CD14-positive monocyte (primary cell): ENCODE data around the gene FBXW11. TPM values are rescaled to one million over a fixed set of nuclear protein-coding genes. Genes with fewer than 3 reads are reported as not detected.

Source experiments
- DNase-seq, 3 donors: peaks; one replicate each; pipeline ENCODE4 v3.0.0-alpha.2; 2011 to 2022
- H2AFZ ChIP-seq: 2 replicates; pipeline ENCODE4 v1.6.0; 2012; ENCODE audit warnings: mild to moderate bottlenecking, low read depth, low read length, inconsistent platforms; ENCODE audit not compliant: insufficient read depth, poor library complexity, severe bottlenecking
- H3K27ac ChIP-seq, 2 donors: 1 replicate in 1 of 2; 2 replicates in 1 of 2; pipeline ENCODE4 v1.5.1; 2012 to 2013; ENCODE audit warnings: low read length in 2 of 2, control low read depth in 1 of 2, inconsistent platforms in 1 of 2, low read depth in 1 of 2, mild to moderate bottlenecking in 1 of 2
- H3K27me3 ChIP-seq, 2 donors: one replicate each; pipeline versions ENCODE4 v1.6.0 to v1.6.1; 2011 to 2013; ENCODE audit warnings: low read length in 2 of 2; ENCODE audit not compliant: control insufficient read depth in 2 of 2, insufficient read depth in 2 of 2
- H3K36me3 ChIP-seq, 2 donors: replicated peaks in 1 of 2; 1 replicate in 1 of 2; 2 replicates in 1 of 2; pipeline versions ENCODE4 v1.5.1 to v1.6.1; 2012 to 2013; ENCODE audit warnings: low read length in 2 of 2, control low read depth in 1 of 2, inconsistent platforms in 1 of 2, mild to moderate bottlenecking in 1 of 2; ENCODE audit not compliant: insufficient read depth in 2 of 2, control insufficient read depth in 1 of 2
- H3K4me1 ChIP-seq, 2 donors: 1 replicate in 1 of 2; 2 replicates in 1 of 2; pipeline versions ENCODE4 v1.5.1 to v1.6.1; 2012 to 2013; ENCODE audit warnings: low read length in 2 of 2, control low read depth in 1 of 2, inconsistent platforms in 1 of 2, mild to moderate bottlenecking in 1 of 2, moderate library complexity in 1 of 2; ENCODE audit not compliant: insufficient read depth in 2 of 2, control insufficient read depth in 1 of 2
- H3K4me2 ChIP-seq: replicated peaks from 2 replicates; pipeline ENCODE3; 2012; ENCODE audit warnings: low read length, moderate library complexity, mild to moderate bottlenecking; ENCODE audit not compliant: poor library complexity, severe bottlenecking; ENCODE audit errors: extremely low read depth
- H3K4me3 ChIP-seq, 3 experiments: fragments of 200-600 bp in 1 of 3; sonication (generic) in 1 of 3; replicated peaks in 1 of 3; 1 replicate in 2 of 3; 2 replicates in 1 of 3; pipeline ENCODE4 v1.5.1; 2011 to 2013; ENCODE audit warnings: low read length in 3 of 3, mild to moderate bottlenecking in 3 of 3, control low read depth in 2 of 3, low read depth in 2 of 3, inconsistent platforms in 1 of 3, moderate library complexity in 1 of 3
- H3K79me2 ChIP-seq: 2 replicates; pipeline ENCODE4 v1.6.0; 2012; ENCODE audit warnings: mild to moderate bottlenecking, control low read depth, inconsistent platforms, low read length, moderate library complexity; ENCODE audit not compliant: insufficient read depth
- H3K9ac ChIP-seq: 2 replicates; pipeline ENCODE4 v1.6.0; 2017; ENCODE audit warnings: low read length, mild to moderate bottlenecking; ENCODE audit not compliant: insufficient read depth, poor library complexity, severe bottlenecking
- H3K9me3 ChIP-seq, 2 donors: replicated peaks in 1 of 2; 1 replicate in 1 of 2; 2 replicates in 1 of 2; pipeline versions ENCODE4 v1.5.1 to v1.6.1; 2012 to 2013; ENCODE audit warnings: low read length in 2 of 2, control low read depth in 1 of 2; ENCODE audit not compliant: control insufficient read depth in 1 of 2, insufficient read depth in 1 of 2
- H4K20me1 ChIP-seq: 2 replicates; pipeline ENCODE4 v1.6.0; 2012; ENCODE audit warnings: mild to moderate bottlenecking, low read length, control low read depth, moderate library complexity; ENCODE audit not compliant: insufficient read depth
- H3K27ac Mint-ChIP-seq, 7 donors: one replicate each; pipeline ENCODE4 v1.8.0; 2020; ENCODE audit warnings: mild to moderate bottlenecking in 7 of 7, mixed read lengths in 7 of 7, moderate library complexity in 6 of 7, inconsistent platforms in 2 of 7
- H3K27me3 Mint-ChIP-seq, 3 donors: one replicate each; pipeline ENCODE4 v1.8.0; 2021 to 2022; ENCODE audit warnings: low read depth in 3 of 3, mild to moderate bottlenecking in 3 of 3, mixed read lengths in 3 of 3, moderate library complexity in 3 of 3, inconsistent platforms in 1 of 3
- H3K36me3 Mint-ChIP-seq, 2 donors: one replicate each; pipeline ENCODE4 v1.8.0; 2020; ENCODE audit warnings: mixed read lengths in 2 of 2, inconsistent platforms in 1 of 2, mild to moderate bottlenecking in 1 of 2
- H3K4me1 Mint-ChIP-seq: one replicate; pipeline ENCODE4 v1.8.0; 2020; ENCODE audit warnings: mild to moderate bottlenecking, mixed read lengths
- H3K4me3 Mint-ChIP-seq, 2 donors: one replicate each; pipeline ENCODE4 v1.8.0; 2020; ENCODE audit warnings: mild to moderate bottlenecking in 2 of 2, mixed read lengths in 2 of 2, moderate library complexity in 1 of 2
- H3K9me3 Mint-ChIP-seq, 7 donors: one replicate each; pipeline ENCODE4 v1.8.0; 2020 to 2022; ENCODE audit warnings: mixed read lengths in 7 of 7, mild to moderate bottlenecking in 6 of 7, moderate library complexity in 6 of 7, inconsistent platforms in 2 of 7
- WGBS: methylation state at CpG from one replicate; pipeline ENCODE4 v1.1.5; 2013; ENCODE audit warnings: missing lambda C conversion rate; ENCODE audit not compliant: insufficient coverage; 5-methylcytosine and 5-hydroxymethylcytosine counted together
- intact Hi-C, 2 donors: fragments of 100-400 bp; cut with micrococcal nuclease; formaldehyde crosslinking; loops; one replicate each; pipeline versions ENCODE4 v1.15.0 to v1.15.1; 2023
- polyA plus RNA-seq, 3 donors: library from polyadenylated mRNA; depleted of rRNA in 1 of 3; unstranded in 2 of 3; stranded (reverse) in 1 of 3; fragments of 300-500 nt in 2 of 3; fragments of >200 nt in 1 of 3; fragmentation: Illumina TruSeq in 2 of 3; gene quantifications; 1 replicate in 2 of 3; 2 replicates in 1 of 3; pipeline ENCODE4 v1.2.3, GENCODE V29; 2012 to 2021
- TF ChIP-seq, protein P1 (sequence below): fragments of 200-600 bp; IDR thresholded peaks from one replicate; pipeline ENCODE4 v1.8.0; 2022; ENCODE audit warnings: antibody characterized with exemption, mild to moderate bottlenecking

FBXW11 gene
- polyA plus RNA-seq, 3 donors: 15.0 to 24.5 (median 18.2) TPM

DNA sequence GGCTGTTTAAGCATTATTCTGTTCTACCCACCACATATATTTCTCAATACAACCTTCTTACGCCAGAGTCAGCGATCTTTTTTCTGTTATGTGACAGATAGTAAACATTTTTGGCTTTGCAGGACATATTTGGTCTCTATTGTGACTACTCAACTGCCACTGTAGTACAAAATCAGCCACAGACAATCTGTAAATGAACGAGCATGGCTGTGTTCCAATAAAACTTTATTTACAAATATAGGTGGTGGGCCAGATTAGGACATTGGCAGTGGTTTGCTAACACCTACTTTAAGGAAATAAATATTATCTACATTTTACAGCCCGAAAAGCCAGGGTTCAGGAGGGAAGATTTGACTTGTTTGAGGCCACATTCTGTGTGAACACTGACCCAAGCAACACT lies 40.2 kb upstream of the FBXW11 start:
- Mint-ChIP-seq H3K27me3 (no peaks in the 10 kb centered on the region), H3K27ac (no peak overlapping the region), H3K4me1 (no peaks in the 10 kb centered on the region), H3K9me3 (peaks cover 0 to 2% (median 0%) of the 10 kb centered on the region in 7 donors), H3K4me3 (no peak overlapping the region), H3K36me3 (peaks cover 73 to 83% of the 10 kb centered on the region in 2 donors)
- no peaks in the 10 kb centered on the region for H3K9me3 ChIP-seq
- peak overlapping the region in 1 of 2 donors; percentile 4 for H3K27ac ChIP-seq
- peaks cover 95% of the 10 kb centered on the region for H4K20me1 ChIP-seq
- H3K9ac ChIP-seq: no peak overlapping the region
- no peak overlapping the region for H3K4me2 ChIP-seq
- intact Hi-C loops: loop anchor here in 1 of 2 donors (10.0 kb wide), 1 partner anchor 632 kb away; the partner anchor contains the start of gene FGF18
- H3K27me3 ChIP-seq: no peaks in the 10 kb centered on the region
- DNase-seq: no peak
- no CpG with 5 or more reads among the region's 4 CpGs for WGBS
- TF ChIP-seq, protein P1, sequence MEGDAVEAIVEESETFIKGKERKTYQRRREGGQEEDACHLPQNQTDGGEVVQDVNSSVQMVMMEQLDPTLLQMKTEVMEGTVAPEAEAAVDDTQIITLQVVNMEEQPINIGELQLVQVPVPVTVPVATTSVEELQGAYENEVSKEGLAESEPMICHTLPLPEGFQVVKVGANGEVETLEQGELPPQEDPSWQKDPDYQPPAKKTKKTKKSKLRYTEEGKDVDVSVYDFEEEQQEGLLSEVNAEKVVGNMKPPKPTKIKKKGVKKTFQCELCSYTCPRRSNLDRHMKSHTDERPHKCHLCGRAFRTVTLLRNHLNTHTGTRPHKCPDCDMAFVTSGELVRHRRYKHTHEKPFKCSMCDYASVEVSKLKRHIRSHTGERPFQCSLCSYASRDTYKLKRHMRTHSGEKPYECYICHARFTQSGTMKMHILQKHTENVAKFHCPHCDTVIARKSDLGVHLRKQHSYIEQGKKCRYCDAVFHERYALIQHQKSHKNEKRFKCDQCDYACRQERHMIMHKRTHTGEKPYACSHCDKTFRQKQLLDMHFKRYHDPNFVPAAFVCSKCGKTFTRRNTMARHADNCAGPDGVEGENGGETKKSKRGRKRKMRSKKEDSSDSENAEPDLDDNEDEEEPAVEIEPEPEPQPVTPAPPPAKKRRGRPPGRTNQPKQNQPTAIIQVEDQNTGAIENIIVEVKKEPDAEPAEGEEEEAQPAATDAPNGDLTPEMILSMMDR: no peak
- H3K79me2 ChIP-seq: no peaks in the 10 kb centered on the region
- H2AFZ ChIP-seq: no peak overlapping the region
- no peak overlapping the region for H3K4me3 ChIP-seq
- H3K36me3 ChIP-seq: peaks cover 75 to 92% of the 10 kb centered on the region in 2 donors
- no peaks in the 10 kb centered on the region for H3K4me1 ChIP-seq

DNA sequence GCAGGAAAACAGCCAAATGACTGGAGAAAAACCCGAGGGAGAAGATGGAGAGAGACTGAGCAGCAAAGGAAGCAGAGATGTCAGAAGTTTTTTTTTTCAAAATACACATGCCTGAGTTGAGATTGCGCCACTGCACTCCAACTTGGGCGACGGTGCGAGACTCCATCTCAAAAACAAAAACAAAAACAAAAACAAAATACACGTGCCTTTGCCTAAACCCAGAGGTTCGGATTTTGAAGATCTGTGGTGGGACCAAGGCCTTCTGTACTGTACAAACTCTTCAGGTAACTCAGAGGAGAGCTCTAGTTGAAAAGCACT lies 38.8 kb upstream of the FBXW11 start:
- Histone ChIP-seq H3K79me2 (no peaks in the 10 kb centered on the region), H3K36me3 (peaks cover 62 to 79% of the 10 kb centered on the region in 2 donors), H3K9me3 (no peaks in the 10 kb centered on the region), H3K27ac (peak overlapping the region in 1 of 2 donors; percentile 20), H3K4me2 (no peak overlapping the region), H3K4me1 (no peaks in the 10 kb centered on the region), H3K4me3 (no peak overlapping the region), H3K9ac (no peak overlapping the region), H3K27me3 (no peaks in the 10 kb centered on the region), H4K20me1 (peaks cover 95% of the 10 kb centered on the region), H2AFZ (no peak overlapping the region)
- Mint-ChIP-seq H3K4me3 (no peak overlapping the region), H3K36me3 (peaks cover 61 to 70% of the 10 kb centered on the region in 2 donors), H3K27me3 (no peaks in the 10 kb centered on the region), H3K9me3 (peaks cover 0 to 2% (median 0%) of the 10 kb centered on the region in 7 donors), H3K27ac (peak overlapping the region in 6 of 7 donors; percentile 39 to 79 (median 60)), H3K4me1 (no peaks in the 10 kb centered on the region)
- TF ChIP-seq, protein P1: no peak
- 20% methylated on average over 2 of the region's 7 CpGs for WGBS
- DNase-seq: no peak
- intact Hi-C loops: loop anchor here in 1 of 2 donors (10.0 kb wide), 1 partner anchor 630 kb away; the partner anchor contains the start of gene FGF18
